Middle frontal gyrus (tissue), 1 donor: Measurements from ENCODE around the gene GNAQ.
"Not testable (repeated sequence)": the region's sequence is repeated elsewhere in the genome, so short reads cannot be mapped to it uniquely, and the experiment has no call there.

ENCODE experiments used
- DNase-seq: peaks from one replicate; pipeline ENCODE4 v3.0.0-alpha.2; 2015; ENCODE audit warnings: low spot score; ENCODE audit errors: extremely low spot score

GNAQ gene

GRCh38 chr9:77702521-77703390, 328.9 kb downstream of the GNAQ start:
- DNase-seq: not testable (repeated sequence)

DNA sequence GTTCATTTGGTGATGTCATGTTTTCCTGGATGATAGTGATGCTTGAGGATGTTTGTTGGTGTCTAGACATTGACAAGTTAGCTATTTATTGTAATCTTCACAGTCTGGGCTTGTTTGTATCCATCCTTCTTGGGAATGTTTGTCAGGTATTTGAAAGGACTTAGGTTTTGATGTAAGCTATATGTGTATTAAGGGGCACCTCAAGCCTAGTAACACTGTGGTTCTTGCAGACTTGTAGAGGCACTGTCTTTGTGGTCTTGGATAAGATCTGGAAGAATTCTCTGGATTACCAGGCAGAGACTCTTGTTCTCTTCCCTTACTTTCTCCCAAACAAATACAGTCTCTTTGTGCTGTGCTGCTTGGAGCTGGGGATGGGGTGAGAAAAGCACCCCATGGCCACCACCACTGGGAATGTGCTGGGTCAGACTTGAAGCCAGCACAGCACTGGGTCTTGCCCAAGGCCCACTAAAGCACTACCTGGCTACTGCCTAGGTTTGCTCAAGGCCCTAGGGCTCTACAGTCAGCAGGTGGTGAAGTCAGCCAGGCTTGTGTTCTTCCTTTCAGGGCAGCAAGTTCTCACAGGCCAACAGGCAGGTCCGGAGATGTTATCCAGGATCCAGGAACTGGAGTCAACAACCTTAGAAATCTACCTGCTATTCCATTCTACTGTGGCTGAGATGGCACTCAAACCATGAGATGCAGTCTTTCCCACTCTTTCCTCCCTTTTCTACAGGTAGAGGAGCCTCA, 334.2 kb downstream of the GNAQ start:
- no peak for DNase-seq

DNA sequence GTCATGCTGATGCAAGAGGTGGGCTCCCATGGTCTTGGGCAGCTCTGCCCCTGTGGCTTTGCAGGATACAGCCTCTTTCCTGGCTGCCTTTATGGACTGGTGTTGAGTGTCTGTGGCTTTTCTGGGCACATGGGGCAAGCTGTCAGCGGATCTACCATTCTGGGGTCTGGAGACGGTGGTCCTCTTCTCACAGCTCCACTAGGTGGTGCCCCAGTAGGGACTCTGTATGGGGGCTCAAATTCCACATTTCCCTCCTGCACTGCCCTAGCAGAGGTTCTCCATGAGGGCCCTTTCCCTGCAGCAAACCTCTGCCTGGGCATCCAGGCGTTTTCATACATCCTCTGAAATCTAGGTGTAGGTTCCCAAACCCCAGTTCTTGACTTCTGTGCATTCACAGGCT, 340.9 kb downstream of the GNAQ start:
- not testable (repeated sequence) for DNase-seq

GRCh38 chr9:77690119-77690518, 341.5 kb downstream of the GNAQ start:
- DNase-seq: not testable (repeated sequence)

GRCh38 chr9:77687737-77688136, 343.9 kb downstream of the GNAQ start:
- DNase-seq: not testable (repeated sequence)

DNA sequence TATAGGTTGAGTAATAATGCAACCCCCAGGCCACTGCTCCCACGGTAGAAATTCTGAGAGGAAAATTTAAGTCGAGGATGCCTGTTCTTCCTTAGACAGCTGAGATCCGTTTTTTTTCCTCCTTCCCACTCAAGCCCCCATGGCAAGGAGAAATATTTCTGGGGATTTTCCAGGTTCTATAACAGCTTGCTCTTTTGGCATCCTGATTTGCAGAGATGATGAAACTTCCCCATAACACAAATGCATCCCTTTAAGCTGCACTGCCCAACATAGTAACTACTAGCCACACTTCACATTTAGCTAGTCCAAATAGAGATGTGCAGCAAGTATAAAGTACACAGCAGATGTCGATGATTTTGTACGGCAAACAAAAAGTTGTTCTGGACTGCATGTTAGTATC, 351.0 kb downstream of the GNAQ start:
- no peak for DNase-seq

- no peak for DNase-seq
Measured at GRCh38 chr9:77679661-77680368, 351.8 kb downstream of the GNAQ start.

GRCh38 chr9:77679088-77679487, 352.5 kb downstream of the GNAQ start:
- DNase-seq: no peak

DNA sequence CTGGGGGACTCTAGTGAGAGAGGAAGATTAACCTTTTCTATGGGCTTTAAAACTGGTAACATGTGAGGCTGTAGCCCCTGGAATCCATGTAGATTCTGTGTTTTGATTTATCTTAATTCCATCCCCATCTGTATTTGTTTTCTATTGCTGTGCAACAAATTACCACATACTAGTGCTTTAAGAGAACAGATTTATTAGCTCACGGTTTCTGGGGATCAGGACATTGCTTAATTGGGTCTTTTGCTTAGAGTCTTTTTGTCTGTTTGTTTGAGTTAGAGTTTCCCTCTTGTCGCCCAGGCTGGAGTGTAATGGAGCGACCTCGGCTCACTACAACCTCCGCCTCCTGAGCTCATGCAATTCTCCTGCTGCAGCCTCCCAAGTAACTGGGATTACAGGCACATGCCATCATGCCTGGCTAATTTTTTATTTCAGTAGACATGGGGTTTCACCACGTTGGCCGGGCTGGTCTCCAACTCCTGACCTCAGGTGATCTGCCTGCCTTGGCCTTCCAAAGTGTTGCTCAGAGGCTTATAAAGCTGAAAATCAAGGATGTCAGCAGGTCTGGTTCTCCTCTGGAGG, 353.6 kb downstream of the GNAQ start:
- DNase-seq: no peak

- no peak for DNase-seq
Measured at GRCh38 chr9:77677397-77677796, 354.2 kb downstream of the GNAQ start.

DNA sequence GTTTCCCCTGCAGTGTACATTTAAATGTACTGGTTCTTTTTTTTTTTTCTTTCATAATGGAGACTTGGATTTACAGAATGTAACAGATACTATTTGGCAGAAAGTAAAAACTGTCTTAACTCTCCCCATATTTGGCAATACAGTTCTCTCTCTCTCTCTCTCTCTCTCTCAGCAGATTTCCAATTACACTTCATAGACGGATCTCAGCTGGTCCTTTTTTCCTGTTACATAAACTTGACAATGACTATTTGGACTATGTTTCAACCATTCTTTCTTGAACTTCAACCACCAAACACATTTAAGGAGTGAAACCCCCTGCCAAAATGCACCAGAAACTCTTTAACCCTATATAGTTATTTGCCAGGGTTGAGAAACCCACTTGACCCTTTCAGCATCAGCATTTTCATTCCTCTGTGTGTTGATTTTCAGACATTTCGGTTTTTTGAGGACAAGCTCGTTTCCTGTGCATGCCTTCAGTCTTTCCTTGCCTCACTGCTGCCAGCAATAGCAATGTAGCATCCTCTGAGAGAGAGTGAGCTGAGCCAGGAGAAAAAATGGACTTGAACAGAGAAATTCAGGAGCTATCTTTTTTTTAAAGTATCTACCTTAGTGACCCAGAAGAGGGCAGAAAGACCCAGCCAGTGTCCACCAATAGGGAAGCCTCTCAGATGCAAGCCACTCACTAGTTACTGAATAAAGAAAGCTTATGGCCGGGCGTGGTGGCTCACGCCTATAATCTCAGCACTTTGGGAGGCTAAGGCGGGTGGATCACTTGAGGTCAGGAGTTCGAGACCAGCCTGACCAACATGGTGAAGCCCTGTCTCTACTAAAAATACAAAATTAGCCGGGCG, 357.4 kb downstream of the GNAQ start:
- no peak for DNase-seq

GRCh38 chr9:77672183-77672582, 359.4 kb downstream of the GNAQ start:
- DNase-seq: no peak

- no peak for DNase-seq
Measured at GRCh38 chr9:77667151-77667550, 364.5 kb downstream of the GNAQ start.
